Measurements from ENCODE around the gene OR7D4.
"Not testable (repeated sequence)": the region's sequence is repeated elsewhere in the genome, so short reads cannot be mapped to it uniquely, and the experiment has no call there.

Gene OR7D4

GRCh38 chr19:9219489-9219888, at the start of gene OR7D4:
Gene OR7D4 (minus strand): TSS chr19:9219589. CDS start chr19:9214837, 4,752 bp downstream.
- no peak for DNase-seq (ENCODE audit: low read depth in 3 of 3)

DNA sequence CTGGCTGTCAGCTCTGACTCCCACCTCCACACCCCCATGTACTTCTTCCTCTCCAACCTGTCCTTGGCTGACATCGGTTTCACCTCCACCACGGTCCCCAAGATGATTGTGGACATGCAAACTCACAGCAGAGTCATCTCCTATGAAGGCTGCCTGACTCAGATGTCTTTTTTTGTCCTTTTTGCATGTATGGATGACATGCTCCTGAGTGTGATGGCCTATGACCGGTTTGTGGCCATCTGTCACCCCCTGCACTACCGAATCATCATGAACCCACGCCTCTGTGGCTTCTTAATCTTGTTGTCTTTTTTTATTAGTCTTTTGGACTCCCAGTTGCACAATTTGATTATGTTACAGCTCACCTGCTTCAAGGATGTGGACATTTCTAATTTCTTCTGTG, 31.8 kb upstream of the OR7D4 start:
- no peak for DNase-seq (ENCODE audit: low read depth in 3 of 3)

- DNase-seq (ENCODE audit: low read depth in 3 of 3) = no peak
These were observed 31.2 kb upstream of the OR7D4 start, which contains the start of gene OR7E24 for GRCh38 chr19:9250630-9251029. Gene OR7E24 (plus strand): TSS chr19:9250930. CDS start chr19:9251044, 114 bp downstream.

DNA sequence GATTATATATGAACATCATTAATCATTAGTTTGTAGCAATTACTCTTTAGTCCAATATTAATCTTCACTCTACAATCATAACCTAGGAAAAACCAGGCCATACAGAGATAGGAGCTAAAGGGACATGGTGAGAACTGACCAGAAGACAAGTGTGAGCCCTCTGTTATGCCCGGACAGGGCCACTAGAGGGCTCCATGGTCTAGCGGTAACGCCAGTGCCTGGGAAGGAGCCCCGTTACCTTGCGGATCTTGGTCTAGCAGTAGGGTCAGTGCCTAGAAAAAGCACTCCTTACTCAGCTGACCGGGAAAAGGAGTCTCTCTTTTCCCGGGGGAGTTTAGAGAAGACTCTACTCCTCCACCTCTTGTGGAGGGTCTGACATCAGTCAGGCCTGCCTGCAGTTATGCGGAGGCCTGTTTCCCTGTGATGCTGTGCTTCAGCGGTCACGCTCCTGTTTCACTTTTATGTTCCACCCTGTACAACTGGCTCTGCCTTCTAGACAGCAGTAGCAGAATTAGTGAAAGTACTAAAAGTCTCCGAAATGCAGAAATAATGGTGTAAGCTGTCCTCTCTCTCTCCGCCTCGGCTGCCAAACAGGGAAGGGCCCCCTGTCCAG, 13.8 kb downstream of the OR7D4 start:
- DNase-seq (ENCODE audit: low read depth in 3 of 3) = peak; percentile 19 to 55 (median 37)

GRCh38 chr19:9198044-9198443, 21.3 kb downstream of the OR7D4 start:
- DNase-seq (ENCODE audit: low read depth in 3 of 3) = not testable (repeated sequence)

- DNase-seq (ENCODE audit: low read depth in 3 of 3) = no peak
These were observed 29.9 kb downstream of the OR7D4 start for GRCh38 chr19:9189535-9189934.

DNA sequence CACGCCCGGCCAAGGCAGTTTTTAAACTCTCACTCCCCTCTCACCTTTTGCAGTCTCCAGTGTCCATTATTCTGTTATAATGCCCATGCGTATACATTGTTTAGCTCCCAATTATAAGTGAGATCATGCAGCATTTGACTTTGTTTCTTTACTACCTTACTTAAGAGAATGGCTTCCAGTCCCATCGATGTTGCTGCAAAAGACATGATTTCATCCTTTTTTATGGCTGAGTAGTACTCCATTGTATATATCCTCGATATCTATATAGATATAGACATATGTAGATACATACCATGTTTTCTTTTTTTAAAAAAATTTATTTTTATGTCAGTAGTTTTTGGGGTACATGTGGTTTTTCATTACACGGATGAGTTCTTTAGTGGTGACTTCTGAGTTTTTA, 32.2 kb downstream of the OR7D4 start:
- no peak for DNase-seq (ENCODE audit: low read depth in 3 of 3)

GRCh38 chr19:9183000-9183399, 36.4 kb downstream of the OR7D4 start:
- DNase-seq (ENCODE audit: low read depth in 3 of 3) = no peak

DNA sequence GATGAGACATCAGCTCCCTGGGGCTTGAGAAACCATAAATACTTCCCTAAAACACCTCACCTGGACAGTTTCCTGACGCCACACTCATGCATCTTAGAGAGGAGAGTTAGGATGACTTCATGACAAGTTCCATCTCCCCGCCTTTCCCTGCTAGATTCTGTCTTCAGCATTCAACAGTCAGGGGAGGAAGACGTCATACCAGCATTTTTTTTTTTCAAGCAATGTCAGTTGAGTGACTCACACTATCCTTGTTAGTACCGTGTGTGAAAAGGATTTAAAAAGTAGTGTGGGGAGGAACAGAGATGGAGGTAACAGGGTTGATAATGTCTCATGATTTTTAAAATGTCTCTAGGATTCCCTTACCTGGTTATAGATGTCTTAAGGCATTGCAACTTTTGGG, 40.5 kb downstream of the OR7D4 start, which contains the start of gene OR7D2:
Gene OR7D2 (plus strand): TSS at position 79 of the 400 bp plus-strand sequence. CDS start 6,803 bp downstream, outside the sequence.
- DNase-seq (ENCODE audit: low read depth in 3 of 3) = no peak

DNA sequence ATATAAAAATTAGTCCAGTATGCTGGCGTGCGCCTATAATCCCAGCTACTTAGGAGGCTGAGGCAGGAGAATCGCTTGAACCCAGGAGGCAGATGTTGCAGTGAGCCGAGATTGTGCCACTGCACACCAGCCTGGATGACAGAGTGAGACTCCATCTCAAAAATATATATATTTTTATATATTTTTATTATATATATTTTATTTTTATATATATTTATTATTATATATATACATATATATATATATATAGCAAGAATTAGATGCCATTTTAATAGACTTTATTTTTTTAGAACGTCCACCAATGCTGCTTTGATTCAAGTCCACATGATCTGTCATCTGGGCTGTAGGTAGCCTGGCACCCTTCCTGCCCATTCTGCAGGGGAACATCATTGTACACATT, 44.1 kb downstream of the OR7D4 start:
- DNase-seq (ENCODE audit: low read depth in 3 of 3) = no peak

DNA sequence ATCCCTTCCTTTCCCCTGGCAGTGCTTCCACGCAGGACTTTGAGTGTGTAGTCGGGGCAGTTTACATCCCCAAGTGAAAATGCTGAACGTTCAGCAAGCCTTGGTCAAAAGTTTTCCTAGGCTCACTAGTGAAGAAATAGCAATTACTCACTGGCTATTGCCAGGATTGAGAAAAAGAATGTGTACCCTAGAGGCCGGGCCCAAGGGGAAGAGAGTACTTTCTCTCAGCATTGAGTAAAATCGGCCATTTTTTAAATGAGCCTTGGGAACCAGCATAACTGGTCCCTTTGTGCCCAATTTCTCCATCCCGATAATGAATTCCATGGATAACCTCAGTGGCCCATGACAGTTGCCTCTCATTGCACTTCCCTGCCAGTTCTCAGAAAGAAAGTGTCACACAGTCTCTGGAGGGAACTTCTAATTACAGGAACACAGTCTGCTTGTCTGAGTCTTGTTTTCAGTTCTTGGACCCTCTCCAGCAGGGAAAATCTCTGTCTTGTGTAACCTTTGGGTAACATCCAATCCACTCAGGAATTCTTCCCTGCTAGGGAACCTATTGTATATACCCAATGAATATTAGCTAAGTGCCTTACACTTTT, 47.9 kb downstream of the OR7D4 start:
- DNase-seq (ENCODE audit: low read depth in 3 of 3) = no peak

GRCh38 chr19:9166846-9167245, 52.5 kb downstream of the OR7D4 start:
- no peak for DNase-seq (ENCODE audit: low read depth in 3 of 3)

GRCh38 chr19:9165261-9165660, 54.1 kb downstream of the OR7D4 start:
- DNase-seq (ENCODE audit: low read depth in 3 of 3) = no peak

DNA sequence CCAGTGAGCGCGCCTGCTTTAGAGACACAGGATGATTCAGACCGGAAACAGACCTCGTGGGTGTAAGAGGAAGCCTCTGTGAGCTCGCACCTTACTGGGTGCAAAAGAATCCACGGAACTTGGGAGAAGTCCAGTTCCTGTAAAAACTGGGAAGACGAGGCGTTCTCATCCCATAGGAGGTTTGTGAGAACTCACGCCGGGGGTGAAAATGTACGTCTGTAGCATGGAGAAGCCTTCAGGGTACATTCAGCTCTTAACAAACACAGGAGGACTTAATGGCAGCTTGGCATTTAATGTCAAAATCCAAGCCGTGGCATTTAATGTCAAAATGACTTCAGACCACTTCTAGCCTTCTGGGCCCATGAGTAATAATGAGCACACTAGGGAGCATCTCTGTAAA, 58.0 kb downstream of the OR7D4 start:
- DNase-seq (ENCODE audit: low read depth in 3 of 3) = no peak

All from stimulated activated CD4-positive, alpha-beta T cell treated with anti-CD3 and anti-CD28 coated beads, TNF-alpha, amount 100 ng/mL, for 24 hours (primary cell).